ENCODE data around the gene ETFB. TPM values are rescaled to one million over a fixed set of nuclear protein-coding genes. Genes with fewer than 3 reads are reported as not detected.

Gene ETFB
- total and polyA plus RNA-seq, 9 of the 15 experiments (the other 6 are each of a cell fraction or from before 2014, with no cell fraction given) = 18.1 to 143 (median 96.1) TPM

DNA sequence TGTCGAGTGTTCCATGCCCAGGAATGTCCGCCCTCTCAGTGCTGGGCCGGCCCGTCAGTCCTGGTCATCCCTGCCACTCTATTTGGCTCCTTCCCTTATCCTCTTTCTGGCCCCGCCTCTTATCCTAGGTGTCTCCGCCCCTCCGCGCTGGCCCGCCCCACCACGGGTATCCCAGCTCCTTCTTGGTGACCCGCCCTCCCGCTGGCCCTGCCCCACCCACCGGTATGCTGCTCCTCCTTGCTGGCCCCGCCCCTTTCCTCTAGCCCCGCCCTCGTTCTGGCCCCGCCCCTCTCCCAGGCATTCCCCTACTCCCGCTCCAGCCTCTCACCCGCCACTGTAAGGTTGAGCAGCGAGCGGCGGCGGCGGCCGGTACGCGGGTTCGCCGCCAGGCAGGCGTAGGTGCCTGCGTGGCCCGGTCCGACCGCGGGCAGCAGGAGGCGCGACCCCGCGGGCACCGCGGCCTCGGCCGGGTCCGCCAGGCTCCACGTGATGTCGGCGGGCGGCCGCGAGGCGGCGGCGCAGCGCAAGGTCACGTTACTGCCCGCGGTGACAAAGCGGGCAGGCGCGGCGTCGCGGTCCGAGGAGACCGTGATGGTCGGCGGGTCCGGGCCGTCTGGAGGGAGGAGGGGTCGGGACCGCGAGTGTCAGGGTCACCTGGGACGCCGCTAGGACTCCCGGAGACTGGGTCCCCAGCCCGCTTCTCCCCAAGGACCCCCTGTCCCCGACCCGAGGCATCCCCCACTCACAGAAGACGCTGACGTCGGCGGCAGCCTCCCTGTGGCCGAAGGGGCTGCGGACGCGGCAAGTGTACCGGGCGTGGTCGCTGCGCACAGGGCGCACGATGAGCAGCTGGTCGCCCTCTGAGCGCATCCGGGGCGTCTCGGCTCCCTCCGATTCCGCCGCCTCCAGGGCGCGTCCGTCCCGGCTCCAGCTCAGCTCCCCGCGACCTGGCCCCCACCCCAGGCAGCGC is 26.2 kb downstream of the ETFB start (continued):
- peak; percentile 78 to 92; a peak in 3 of 4 replicates for TF ChIP-seq NONO (IDR thresholded peaks at IDR 0.05; ENCODE audit: low read depth in 2 of 2, low read length in 1 of 2)
- no peak for TF ChIP-seq RBM14 (IDR thresholded peaks at IDR 0.05; ENCODE audit: borderline replicate concordance, insufficient read depth, low read depth, low read length)
- TF ChIP-seq SMARCE1 (IDR thresholded peaks at IDR 0.05) = peak; percentile 33; the same call in 1 of the 2 replicates
- TF ChIP-seq, protein P1, sequence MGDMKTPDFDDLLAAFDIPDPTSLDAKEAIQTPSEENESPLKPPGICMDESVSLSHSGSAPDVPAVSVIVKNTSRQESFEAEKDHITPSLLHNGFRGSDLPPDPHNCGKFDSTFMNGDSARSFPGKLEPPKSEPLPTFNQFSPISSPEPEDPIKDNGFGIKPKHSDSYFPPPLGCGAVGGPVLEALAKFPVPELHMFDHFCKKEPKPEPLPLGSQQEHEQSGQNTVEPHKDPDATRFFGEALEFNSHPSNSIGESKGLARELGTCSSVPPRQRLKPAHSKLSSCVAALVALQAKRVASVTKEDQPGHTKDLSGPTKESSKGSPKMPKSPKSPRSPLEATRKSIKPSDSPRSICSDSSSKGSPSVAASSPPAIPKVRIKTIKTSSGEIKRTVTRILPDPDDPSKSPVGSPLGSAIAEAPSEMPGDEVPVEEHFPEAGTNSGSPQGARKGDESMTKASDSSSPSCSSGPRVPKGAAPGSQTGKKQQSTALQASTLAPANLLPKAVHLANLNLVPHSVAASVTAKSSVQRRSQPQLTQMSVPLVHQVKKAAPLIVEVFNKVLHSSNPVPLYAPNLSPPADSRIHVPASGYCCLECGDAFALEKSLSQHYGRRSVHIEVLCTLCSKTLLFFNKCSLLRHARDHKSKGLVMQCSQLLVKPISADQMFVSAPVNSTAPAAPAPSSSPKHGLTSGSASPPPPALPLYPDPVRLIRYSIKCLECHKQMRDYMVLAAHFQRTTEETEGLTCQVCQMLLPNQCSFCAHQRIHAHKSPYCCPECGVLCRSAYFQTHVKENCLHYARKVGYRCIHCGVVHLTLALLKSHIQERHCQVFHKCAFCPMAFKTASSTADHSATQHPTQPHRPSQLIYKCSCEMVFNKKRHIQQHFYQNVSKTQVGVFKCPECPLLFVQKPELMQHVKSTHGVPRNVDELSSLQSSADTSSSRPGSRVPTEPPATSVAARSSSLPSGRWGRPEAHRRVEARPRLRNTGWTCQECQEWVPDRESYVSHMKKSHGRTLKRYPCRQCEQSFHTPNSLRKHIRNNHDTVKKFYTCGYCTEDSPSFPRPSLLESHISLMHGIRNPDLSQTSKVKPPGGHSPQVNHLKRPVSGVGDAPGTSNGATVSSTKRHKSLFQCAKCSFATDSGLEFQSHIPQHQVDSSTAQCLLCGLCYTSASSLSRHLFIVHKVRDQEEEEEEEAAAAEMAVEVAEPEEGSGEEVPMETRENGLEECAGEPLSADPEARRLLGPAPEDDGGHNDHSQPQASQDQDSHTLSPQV (IDR thresholded peaks at IDR 0.05) = peak; percentile 91
- TF ChIP-seq KAT8 (IDR thresholded peaks at IDR 0.05; ENCODE audit: low read depth) = no peak
- TF ChIP-seq ZBTB8A (IDR thresholded peaks at IDR 0.05; ENCODE audit: partially characterized antibody) = no peak
- TF ChIP-seq SIN3A (IDR thresholded peaks at IDR 0.05; ENCODE audit: borderline replicate concordance in 2 of 2, control insufficient read depth in 1 of 2, low read depth in 2 of 2, low read length in 2 of 2) = peak in 1 of 2 experiments; percentile 61; a peak in 3 of 4 replicates
- TF ChIP-seq NR1H2 (CRISPR knock-in tag; IDR thresholded peaks at IDR 0.05) = no peak; the same call in 1 of the 2 replicates
- TF ChIP-seq ZNF324 (CRISPR knock-in tag; IDR thresholded peaks at IDR 0.05) = no peak
- TF ChIP-seq EP400 (IDR thresholded peaks at IDR 0.05) = peak; percentile 84

Measured in K562 (cell line).